NB4 (cell line): ENCODE measurements around the gene TPCN1.

ENCODE experiments used
- DNase-seq: peaks from one replicate; pipeline ENCODE4 v3.0.0; 2010; ENCODE audit warnings: low read depth
- H3K4me3 ChIP-seq: one replicate; pipeline ENCODE4 v1.5.1; 2011; ENCODE audit warnings: mild to moderate bottlenecking, low read depth, low read length, moderate library complexity
- CTCF ChIP-seq: IDR thresholded peaks from one replicate; pipeline ENCODE4 v1.5.1; 2012; ENCODE audit warnings: low read depth, low read length
- MYC ChIP-seq: IDR thresholded peaks from 2 replicates; pipeline ENCODE4 v1.6.1; 2011; ENCODE audit warnings: low read depth, low read length
- POLR2A ChIP-seq: IDR thresholded peaks from 2 replicates; pipeline ENCODE4 v1.6.1; 2011; ENCODE audit warnings: mild to moderate bottlenecking; ENCODE audit not compliant: insufficient read length; ENCODE audit errors: extremely low read depth
- TF ChIP-seq, protein P1 (sequence below): IDR thresholded peaks from 2 replicates; pipeline ENCODE4 v1.6.1; 2011; ENCODE audit warnings: low read depth, low read length

The TPCN1 gene

GRCh38 chr12:113277511-113277910, 56.2 kb downstream of the TPCN1 start:
- TF ChIP-seq MYC (no peak), POLR2A (no peak), CTCF (no peak)
- TF ChIP-seq, protein P1, sequence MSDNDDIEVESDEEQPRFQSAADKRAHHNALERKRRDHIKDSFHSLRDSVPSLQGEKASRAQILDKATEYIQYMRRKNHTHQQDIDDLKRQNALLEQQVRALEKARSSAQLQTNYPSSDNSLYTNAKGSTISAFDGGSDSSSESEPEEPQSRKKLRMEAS = no peak
- H3K4me3 ChIP-seq = no peak overlapping the region
- DNase-seq = no peak

DNA sequence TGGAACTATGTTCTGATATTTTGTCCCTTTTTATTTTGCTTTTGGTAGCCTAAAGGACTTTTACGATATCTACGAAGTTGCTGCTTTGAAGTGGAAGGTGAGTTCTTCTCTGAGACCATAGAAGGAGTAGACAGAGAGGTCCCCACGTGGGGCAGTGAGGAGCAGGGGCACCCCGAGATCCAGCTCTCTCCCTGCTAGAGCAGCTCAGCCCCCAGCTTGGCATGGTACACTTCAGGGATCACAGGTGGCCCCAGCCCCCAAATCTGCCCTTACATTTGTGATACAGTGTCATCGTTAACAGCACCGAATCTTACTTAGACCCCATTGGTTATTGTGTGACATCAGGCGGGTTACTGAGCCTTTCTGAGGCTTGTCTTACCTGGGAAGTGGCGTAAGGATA, 56.9 kb downstream of the TPCN1 start:
- no peak overlapping the region for H3K4me3 ChIP-seq
- no peak for DNase-seq
- TF ChIP-seq MYC (no peak), POLR2A (no peak), CTCF (no peak)
- TF ChIP-seq, protein P1 = no peak

GRCh38 chr12:113278633-113279032, 57.4 kb downstream of the TPCN1 start:
- no peak for DNase-seq
- TF ChIP-seq MYC (no peak), CTCF (no peak), POLR2A (no peak)
- TF ChIP-seq, protein P1 = no peak
- H3K4me3 ChIP-seq = no peak overlapping the region

- no peak for DNase-seq
- TF ChIP-seq MYC = no peak
- no peak for TF ChIP-seq CTCF
- TF ChIP-seq POLR2A = no peak
- TF ChIP-seq, protein P1 = no peak
- H3K4me3 ChIP-seq = no peak overlapping the region
Observed at GRCh38 chr12:113284751-113285150, 63.5 kb downstream of the TPCN1 start.

DNA sequence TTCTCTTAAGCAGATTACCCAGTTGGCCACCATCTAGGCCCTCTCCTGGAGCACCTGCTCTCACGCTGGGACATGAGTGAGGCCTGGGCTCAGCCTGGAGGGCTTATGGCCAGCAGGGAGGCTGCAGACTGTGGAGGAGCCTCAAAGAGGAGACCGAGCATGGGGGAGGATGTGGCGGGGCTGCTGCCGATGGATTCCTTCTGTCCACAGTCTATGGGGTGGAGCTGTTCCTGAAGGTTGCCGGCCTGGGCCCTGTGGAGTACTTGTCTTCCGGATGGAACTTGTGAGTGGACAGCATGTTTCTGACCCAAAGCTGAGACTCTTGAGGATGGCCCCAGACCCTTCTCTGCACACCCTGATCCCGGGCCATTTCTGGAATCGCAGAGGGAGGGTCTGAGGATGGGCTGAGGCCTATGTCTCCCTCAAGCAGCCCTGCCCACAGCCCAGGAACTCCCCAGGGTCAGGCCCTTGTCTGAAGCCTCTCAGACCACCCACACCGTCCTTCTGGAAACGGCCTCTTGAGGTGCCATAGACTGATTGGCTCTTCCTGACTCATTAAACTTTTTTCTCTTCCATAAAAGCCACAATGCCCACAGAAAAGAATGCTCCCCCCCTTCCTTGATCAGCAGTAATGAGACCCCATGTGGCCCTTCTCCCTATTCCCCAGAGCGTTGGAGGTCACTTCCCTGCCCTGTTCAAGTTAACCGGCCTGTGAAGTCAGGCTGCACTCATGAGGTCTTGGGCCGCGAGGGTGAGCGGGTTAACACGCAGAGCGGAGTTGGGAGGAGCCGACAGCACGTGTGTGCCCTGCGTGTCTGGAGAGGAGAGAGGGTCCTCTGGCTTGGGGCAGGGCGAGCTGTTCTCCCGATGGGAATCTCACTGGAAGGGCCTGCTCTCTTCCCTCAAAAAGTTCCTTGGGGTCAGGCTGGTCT, 64.7 kb downstream of the TPCN1 start:
- DNase-seq = no peak
- TF ChIP-seq, protein P1 = no peak
- TF ChIP-seq MYC (no peak), POLR2A (no peak), CTCF (no peak)
- H3K4me3 ChIP-seq = no peak overlapping the region
